GM18507 (cell line): ENCODE results near the gene KRTAP4-6.
"Not testable (repeated sequence)": the region's sequence is repeated elsewhere in the genome, so short reads cannot be mapped to it uniquely, and the experiment has no call there.

Experiments
- DNase-seq: peaks from one replicate; pipeline ENCODE4 v3.0.0; 2011; ENCODE audit warnings: low read depth; ENCODE audit not compliant: insufficient read length; ENCODE audit errors: extremely low spot score
- FAIRE-seq: peaks from 2 replicates; lab custom pipeline; 2011; peaks lifted over from hg19 to GRCh38; lab: Jason Lieb, UNC

The KRTAP4-6 gene

DNA sequence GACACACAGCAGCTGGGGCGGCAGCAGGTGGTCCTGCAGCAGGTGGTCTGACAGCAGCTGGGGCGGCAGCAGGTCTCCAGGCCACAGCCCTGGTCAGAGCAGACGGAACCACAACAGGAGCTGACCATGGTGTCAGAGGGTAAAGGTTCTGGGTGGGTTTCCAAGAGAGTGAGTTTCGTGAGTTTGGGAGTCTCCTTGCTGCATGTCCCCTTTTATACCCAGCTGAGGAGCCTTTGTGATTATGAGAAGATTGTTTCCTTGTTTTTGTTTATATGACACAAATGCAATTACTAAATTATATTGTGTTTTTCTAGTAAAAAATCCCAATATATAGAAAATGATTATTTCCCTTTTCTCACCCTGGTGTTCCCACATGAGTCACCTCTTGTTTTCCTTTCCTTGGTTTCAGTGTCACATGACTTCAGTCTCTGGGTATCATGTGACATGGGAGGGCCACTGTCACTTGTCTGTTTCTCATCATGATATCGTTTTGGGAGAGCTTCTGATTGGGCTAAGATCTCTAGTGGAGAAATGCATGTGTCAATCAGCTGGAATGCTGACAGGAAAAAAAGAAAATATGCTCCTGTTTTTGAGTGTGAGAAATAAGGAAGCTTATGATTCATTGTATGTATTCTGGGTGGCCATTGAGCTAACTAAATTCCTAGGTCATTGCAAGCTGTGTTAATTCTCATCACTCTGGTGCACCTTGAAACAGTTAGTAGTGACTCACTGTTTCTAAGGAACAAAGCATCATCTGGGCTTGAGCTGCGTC, at the start of gene KRTAP4-6:
TSS of gene KRTAP4-6 (minus strand) at position 185 of the 772 bp plus-strand sequence. CDS start at position 128, 57 bp downstream.
- FAIRE-seq (no peak), DNase-seq (no peak)

DNA sequence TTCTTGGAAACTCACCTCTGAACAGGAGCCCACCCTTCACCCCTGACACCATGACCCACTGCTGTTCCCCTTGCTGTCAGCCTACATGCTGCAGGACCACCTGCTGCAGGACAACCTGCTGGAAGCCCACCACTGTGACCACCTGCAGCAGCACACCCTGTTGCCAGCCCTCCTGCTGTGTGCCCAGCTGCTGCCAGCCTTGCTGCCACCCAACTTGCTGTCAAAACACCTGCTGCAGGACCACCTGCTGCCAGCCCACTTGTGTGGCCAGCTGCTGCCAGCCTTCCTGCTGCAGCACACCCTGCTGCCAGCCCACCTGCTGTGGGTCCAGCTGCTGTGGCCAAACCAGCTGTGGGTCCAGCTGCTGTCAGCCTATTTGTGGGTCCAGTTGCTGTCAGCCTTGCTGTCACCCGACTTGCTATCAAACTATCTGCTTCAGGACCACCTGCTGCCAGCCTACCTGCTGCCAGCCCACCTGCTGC, 49.5 kb upstream of the KRTAP4-6 start, which contains the start of gene KRTAP9-1:
TSS of gene KRTAP9-1 (plus strand) at position 51 of the 482 bp plus-strand sequence. CDS start at position 51, 0 bp downstream.
- FAIRE-seq, DNase-seq: not testable (repeated sequence)

DNA sequence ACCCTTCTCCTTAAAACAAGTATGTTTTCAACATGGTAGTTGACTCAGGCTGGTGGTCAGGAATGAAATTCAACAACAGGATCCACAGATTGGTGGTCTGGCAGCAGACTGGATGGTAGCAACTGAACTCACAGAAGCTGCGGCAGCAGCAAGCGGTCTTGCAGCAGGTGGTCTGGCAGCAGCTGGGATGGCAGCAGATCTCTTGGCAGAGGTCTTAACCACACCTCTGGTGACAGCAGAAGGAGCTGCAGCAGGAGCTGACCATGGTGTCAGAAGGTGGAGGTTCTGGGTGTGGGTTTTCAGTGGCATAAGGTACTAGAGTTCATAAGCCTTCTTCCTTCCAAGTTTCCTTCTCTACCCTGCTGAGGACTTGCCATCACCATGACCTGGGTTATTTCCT, 46.5 kb upstream of the KRTAP4-6 start:
- DNase-seq (no peak), FAIRE-seq (no peak)

DNA sequence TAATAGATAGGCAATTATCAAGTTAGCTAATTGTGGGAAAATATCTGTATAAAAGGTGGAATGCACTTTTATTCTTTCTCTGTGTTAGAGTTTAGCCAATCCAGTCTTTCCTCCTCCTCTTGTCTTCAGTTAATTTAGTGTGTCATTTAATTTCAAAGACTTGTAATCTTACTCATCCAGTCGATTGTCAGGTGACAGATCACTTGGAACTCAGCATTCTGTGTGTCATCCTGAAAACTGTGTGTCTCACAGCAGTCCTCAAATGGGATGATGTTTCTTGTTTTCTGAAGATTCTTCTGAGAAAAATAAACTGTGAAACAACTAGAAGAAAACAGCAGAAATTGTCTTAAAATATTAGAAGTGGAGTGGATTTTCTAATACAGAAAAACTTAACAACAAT, 44.7 kb upstream of the KRTAP4-6 start:
- FAIRE-seq (no peak), DNase-seq (no peak)

DNA sequence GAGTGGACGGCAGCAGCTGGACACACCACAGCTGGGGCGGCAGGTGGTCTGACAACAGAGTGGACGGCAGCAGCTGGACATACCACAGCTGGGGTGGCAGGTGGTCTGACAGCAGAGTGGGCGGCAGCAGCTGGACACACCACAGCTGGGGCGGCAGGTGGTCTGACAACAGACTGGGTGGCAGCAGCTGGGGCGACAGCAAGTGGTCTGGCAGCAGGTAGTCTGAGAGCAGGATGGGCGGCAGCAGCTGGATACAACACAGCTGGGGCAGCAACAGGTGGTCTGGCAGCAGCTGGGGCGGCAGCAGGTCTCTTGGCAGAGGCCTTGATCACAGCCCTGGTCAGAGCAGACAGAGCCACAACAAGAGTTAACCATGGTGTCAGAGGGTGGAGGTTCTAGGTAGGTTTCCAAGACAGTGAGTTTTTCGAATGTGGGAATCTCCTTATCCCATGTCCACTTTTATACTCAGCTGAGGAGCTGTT, 44.2 kb upstream of the KRTAP4-6 start, which contains the start of gene KRTAP4-1:
TSS of gene KRTAP4-1 (minus strand) at position 432 of the 482 bp plus-strand sequence. CDS start at position 375, 57 bp downstream.
- no peak for FAIRE-seq
- DNase-seq = no peak

DNA sequence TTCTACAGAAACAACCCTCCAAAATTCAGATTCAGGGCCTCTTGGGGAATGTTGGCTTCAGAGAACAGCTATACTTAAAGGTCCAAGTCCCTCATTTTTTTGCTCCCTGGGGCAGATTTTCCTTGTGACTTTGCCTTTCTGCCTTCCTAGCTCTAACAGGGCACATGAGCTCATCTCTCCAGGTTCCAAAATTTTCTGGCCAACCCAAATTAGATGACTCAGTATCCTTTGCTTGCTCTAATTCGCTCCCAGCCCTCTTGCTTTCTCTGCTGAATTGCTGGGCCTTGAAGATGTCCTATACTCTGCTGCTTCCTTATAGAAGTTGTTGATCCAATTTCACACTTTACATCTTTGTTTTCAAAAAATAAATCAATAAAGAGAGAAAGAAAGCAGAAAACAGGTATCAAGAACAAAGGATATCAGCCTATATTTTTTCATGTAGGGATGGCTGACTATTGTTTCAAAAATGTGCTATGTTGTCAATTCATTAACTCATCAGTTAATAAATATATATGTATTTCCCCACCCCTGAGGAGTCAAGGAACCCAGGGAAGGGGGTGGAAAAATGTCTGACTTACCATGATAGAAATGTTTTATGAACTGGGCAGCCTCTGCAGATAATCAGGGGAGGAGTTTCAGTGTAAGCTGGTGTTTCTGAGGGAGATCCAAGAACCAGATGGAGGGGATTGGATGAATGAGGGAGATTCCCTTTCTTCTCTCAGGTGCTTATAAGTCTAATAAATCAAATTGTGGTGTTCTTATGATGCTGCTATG, 38.7 kb upstream of the KRTAP4-6 start:
- DNase-seq (no peak), FAIRE-seq (no peak)

DNA sequence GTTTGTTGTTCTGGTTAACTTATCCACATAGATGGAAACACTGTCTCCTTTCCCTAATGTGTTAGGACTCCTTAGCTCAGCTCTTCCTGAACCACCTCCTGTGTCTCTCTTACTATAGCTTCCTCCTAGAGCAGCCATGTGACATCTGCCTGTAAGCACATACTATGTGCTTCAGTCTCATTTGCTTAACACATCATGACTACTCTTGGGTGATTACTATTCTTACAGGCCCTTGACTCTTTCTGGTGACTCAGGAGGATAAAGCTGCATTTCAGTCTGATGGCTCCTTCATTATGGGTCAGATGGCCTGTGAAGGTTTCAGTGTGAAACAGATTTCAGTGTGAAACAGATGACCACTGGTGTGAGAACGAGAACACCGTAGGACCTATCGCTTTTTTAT, 38.0 kb upstream of the KRTAP4-6 start:
- DNase-seq = no peak
- no peak for FAIRE-seq

DNA sequence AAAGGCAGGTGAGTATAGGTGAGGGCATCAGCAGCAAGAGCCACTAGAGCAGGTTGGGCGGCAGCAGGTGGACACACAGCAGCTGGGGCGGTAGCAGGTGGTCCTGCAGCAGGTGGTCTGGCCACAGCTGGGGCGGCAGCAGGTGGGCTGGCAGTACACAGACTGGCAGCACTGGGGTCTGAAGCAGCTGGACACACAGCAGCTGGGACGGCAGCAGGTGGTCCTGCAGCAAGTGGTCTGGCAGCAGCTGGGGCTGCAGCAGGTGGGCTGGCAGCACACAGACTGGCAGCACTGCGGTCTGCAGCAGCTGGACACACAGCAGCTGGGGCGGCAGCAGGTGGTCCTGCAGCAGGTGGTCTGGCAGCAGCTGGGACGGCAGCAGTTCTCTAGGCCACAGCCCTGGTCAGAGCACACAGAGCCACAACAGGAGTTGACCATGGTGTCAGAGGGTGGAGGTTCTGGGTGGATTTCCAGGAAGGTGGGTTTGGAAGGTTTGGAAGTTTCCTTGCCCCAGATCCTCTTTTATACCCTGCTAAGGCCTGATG, 37.5 kb upstream of the KRTAP4-6 start, which contains the start of gene KRTAP4-2:
TSS of gene KRTAP4-2 (minus strand) at position 495 of the 545 bp plus-strand sequence. CDS start at position 438, 57 bp downstream.
- DNase-seq (no peak), FAIRE-seq (no peak)

DNA sequence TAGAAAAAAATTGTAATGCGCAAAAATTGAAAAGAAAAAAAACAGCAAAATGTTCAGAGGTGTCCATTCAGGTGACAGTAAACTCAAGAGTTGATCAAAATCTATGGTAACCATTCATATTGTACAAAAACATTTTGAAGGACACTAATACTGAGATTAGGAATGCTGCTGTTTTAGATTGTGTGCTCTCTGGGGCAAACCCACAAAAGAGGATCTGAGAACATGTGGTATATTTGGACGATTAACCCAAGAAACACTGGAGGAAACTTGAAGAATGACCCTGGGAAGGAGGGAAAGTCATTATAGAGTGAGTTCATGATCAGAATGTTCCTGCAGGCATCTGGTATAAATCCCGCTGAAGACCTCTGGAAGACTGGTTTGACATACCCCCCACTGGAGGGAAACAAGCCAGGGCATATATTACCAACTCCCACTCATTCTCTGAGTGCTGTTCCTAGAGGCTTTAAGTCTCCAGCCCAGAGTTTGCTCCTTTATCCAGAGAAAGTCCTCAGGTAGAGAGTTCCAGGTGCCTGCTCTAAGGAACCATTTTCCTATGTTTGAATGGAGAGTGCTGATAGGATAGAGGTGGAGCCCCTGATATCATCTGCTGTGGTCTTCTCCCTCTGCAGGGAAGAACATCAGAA, 36.5 kb upstream of the KRTAP4-6 start:
- peak; percentile 75 for FAIRE-seq

DNA sequence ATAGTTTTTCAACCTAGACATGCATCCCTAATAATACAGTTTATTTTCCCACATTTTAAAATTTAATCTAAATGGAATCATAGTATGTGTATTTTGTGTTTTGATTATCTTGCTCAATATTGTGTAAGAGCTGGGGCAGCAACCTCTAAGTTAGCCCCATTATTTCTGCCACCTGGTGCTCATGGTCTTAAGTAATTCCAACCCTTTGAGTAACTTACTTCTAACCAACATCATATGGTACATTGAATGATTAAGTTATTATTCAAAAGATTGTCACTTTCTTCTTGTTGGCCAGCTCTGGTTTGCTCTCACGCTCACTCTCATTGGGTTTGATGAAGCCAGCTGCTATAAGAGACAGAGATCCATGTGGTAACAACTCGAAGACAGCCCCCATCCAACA, 31.5 kb upstream of the KRTAP4-6 start:
- DNase-seq (no peak), FAIRE-seq (no peak)

More for the DNA sequence above, 36.5 kb upstream of the KRTAP4-6 start:
- DNase-seq = no peak

DNA sequence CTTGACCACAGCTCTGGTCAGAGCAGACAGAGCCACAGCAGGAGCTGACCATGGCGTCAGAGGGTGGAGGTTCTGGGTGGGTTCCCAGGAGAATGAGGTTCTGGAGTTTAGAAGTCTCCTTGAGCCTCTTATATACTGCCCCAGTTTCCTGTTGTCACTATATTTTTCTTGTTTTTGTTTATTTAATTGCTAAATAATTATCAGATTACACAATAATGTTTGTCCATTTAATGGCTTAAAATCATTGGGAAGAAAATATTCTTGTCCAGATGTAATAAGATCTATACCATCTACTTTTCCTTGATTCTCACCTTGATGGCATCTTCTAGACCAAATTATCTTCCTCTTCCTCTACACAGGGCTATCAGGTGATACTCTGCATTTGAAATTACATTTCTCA, 27.8 kb upstream of the KRTAP4-6 start, which contains the start of gene KRTAP4-3:
TSS of gene KRTAP4-3 (minus strand) at position 101 of the 400 bp plus-strand sequence. CDS start at position 52, 49 bp downstream.
- no peak for FAIRE-seq
- no peak for DNase-seq

DNA sequence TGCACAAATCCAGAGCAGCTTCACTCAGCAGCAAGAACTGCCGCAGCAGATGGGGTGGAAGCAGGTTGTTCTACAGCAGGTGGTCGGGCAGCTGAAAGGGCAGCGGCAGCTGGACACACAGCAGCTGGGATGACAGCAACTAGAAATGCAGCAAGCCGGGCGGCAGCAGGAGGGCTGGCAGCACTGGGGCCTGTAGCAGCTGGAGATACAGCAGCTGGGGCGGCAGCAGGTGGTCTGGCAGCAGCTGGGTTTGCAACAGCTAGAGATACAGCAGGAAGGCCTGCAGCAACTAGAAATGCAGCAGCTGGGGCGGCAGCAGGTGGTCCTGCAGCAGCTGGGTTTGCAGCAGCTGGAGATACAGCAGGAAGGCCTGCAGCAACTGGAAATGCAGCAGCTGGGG, 27.2 kb upstream of the KRTAP4-6 start:
- DNase-seq = no peak
- no peak for FAIRE-seq

DNA sequence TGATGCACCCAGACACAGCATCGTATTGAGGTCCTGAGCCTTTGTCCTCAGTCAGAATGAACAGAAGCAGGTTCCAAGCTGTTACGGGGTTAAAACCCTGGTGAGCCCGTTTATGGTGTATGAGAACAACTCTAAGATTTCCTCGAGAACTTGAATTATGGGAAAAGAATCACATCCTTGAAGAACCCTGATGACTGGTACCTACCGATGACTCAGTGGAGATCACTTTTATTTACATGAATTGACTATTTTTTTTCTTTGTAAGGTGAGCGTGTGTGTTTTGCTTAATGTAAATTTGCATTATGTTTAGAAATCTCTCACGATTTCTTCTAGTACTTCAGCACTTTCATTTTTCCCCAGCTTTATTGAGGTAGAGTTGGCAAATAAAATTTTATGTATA, 23.5 kb upstream of the KRTAP4-6 start:
- FAIRE-seq = no peak
- DNase-seq = no peak

DNA sequence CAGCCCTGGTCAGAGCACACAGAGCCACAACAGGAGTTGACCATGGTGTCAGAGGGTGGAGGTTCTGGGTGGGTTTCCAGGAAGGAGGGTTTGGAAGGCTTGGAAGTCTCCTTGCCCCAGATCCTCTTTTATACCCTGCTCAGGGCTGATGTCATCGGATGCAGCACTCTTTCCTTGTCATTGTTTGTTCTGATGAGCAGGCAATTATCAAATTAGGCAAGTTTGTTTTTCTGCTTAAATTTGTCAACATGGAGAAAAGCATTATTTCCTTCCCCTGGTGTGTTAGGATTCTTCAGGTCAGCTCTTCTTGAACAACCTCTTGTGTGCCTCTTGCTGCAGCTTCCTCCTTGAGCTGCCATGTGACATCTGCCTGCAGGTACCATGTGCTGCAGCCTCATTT, 20.3 kb upstream of the KRTAP4-6 start, which contains the start of gene KRTAP4-4:
TSS of gene KRTAP4-4 (minus strand) at position 101 of the 400 bp plus-strand sequence. CDS start at position 44, 57 bp downstream.
- DNase-seq (no peak), FAIRE-seq (no peak)

DNA sequence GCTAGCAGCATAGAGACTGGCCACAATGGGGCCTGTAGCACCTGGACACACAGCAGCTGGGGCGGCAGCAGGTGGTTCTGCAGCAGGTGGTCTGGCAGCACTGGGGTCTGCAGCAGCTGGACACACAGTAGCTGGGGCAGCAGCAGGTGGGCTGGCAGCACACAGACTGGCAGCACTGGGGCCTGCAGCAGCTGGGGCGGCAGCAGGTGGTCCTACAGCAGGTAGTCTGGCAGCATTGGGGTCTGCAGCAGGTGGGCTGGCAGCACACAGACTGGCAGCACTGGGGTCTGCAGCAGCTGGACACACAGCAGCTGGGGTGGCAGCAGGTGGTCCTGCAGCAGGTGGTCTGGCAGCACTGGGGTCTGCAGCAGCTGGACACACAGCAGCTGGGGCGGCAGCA, 19.8 kb upstream of the KRTAP4-6 start:
- DNase-seq, FAIRE-seq: not testable (repeated sequence)

DNA sequence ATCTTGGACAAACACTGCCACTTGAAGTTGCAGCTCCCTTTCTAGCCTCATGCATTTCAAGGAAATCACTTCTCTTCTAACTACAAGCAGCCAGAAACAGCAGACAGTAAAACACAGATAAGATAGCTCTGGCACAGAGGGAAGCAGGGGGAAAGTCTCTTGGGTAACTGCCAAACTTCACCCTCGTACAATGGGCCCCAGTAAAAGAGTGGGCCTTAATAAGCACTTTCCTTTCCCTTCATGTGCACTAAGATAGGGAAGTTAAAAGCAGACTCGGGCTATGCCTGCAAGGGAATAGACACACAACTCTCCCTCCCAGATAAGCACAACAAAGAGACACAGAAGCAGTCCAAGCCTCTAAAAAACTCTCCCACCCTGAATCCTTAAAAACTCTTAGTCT, 13.5 kb upstream of the KRTAP4-6 start:
- DNase-seq = no peak
- no peak for FAIRE-seq

DNA sequence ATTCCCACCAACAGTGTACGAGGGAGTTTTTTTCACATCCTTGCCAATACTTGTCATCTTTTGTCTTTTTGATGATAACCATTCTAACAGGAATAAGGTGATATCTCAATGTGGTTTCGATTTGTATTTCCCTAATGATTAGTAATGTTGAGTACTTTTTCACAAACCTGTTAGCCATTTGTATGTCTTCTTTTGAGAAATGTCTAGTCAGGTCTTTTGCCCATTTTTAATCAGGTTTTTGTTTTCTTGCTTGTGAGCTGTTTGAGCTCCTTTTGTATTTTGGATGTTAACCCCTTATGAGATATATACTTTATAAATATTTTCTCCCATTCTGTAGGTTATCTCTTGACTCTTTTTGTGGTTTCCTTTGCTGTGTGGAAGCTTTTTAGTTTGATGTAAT, 11.2 kb upstream of the KRTAP4-6 start:
- DNase-seq (no peak), FAIRE-seq (no peak)

DNA sequence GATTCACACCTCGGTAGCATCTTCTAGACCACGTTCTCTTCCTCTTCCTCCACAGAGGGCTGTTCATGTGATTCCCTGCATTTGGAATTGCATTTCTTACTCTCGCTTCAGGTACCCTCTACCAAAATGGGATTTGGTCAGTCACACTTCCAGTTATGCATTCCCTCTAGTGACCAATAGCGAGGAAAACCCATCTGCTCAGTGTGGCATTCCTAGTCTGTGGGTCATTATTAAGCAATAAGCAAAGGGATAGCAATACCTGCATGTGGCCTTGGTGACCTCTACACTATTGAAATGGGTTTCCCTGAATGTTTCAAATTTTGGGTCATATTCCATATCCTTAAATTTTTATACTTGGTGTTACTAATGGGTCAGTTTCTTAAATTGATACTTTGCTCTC, 9.7 kb upstream of the KRTAP4-6 start:
- DNase-seq (no peak), FAIRE-seq (no peak)

DNA sequence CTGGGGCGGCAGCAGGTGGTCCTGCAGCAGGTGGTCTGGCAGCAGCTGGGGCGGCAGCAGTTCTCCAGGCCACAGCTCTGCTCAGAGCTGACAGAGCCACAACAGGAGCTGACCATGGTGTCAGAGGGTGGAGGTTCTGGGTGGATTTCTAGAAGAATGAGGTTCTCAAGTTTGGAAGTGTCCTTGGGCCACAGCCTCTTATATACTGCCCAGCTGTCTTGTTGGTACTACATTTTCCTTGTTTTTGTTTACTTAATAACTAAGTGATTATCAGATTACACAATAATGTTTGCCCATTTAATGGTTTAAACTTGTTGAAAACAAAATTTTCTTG, 9.3 kb upstream of the KRTAP4-6 start, which contains the start of gene KRTAP4-5:
TSS of gene KRTAP4-5 (minus strand) at position 174 of the 334 bp plus-strand sequence. CDS start at position 116, 58 bp downstream.
- no peak for FAIRE-seq
- DNase-seq = no peak
